Hair follicle dermal papilla cell (primary cell): Measurements from ENCODE around the gene DPP6. TPM values are rescaled to one million over a fixed set of nuclear protein-coding genes. Genes with fewer than 3 reads are reported as not detected.

Source experiments
- total RNA-seq: library from RNA; depleted of rRNA; stranded (reverse); fragments of >200 nt; gene quantifications from 2 replicates; pipeline ENCODE4 v1.2.3, GENCODE V29; 2012

The DPP6 gene
- total RNA-seq, result not detected in 2 replicates

GRCh38 chr7:154051643-154052529 lies at the start of gene DPP6:
Gene DPP6 (plus strand): TSS chr7:154052398.

